ENCODE results near the gene LYRM9.
"Not testable (repeated sequence)": the region's sequence is repeated elsewhere in the genome, so short reads cannot be mapped to it uniquely, and the experiment has no call there.

LYRM9 gene

GRCh38 chr17:27873746-27874145 is 19.4 kb downstream of the LYRM9 start:
- no peak for DNase-seq (ENCODE audit: low read depth)

- DNase-seq (ENCODE audit: low read depth) = no peak
These were observed 20.0 kb downstream of the LYRM9 start for GRCh38 chr17:27873211-27873610.

- DNase-seq (ENCODE audit: low read depth) = no peak
These were observed 20.4 kb downstream of the LYRM9 start for GRCh38 chr17:27872776-27873175.

DNA sequence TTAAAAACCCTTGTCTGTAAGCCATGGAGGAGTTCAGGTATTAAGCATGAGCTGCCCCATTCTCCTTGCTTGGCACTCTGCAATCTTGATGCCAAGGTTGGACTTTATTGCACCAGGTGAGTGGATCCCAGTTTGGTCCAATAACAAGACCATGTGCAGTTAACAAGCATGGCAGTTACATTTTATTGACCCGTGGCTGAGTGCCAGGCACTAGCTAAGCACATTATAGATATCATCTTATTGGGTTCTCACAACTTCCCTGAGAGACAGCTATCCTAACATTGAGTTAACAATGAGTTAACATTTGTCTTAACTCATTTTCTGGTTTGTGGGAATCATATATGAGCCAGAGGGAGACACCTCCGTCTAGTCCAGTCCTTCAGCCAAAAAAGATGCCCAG is 21.8 kb downstream of the LYRM9 start:
- DNase-seq (ENCODE audit: low read depth) = no peak

- no peak for DNase-seq (ENCODE audit: low read depth)
These were observed 22.8 kb downstream of the LYRM9 start for GRCh38 chr17:27870345-27870744.

- DNase-seq (ENCODE audit: low read depth) = no peak
These were observed 24.6 kb downstream of the LYRM9 start for GRCh38 chr17:27868565-27868964.

- DNase-seq (ENCODE audit: low read depth) = no peak
These were observed 30.3 kb downstream of the LYRM9 start for GRCh38 chr17:27862840-27863239.

- no peak for DNase-seq (ENCODE audit: low read depth)
These were observed 31.2 kb downstream of the LYRM9 start for GRCh38 chr17:27862004-27862403.

DNA sequence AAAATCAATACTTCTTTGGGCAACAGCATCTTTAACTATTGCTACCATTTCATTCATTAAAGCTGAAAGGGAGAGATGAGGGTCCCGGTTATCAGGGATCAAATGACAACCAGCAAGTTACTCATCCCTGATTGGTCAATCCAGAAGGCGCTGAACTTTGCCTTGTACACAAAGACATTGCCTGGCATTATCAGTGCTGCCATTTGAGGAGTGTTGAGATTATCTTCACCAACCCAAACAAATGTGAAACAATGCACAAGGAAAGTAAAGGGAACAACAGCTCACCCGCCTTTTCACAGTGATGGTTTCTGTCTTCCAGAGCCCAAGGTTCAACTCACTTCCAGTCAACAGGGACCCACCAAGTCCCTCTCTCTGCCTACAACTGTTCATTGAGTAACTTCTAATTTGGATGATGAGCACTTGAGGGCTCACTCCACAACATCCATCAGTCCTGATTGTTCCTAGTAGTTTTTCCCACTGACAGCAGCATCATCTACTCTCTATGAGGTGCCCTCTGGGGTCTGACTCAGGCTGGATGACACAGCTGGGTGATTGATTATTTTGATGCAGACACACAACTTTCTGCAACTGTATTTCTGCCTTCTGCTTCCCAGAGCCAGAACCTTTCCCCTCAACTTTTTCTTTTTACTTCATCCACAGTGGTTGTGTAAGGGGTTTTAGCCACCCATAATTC is 32.0 kb downstream of the LYRM9 start:
- no peak for DNase-seq (ENCODE audit: low read depth)

DNA sequence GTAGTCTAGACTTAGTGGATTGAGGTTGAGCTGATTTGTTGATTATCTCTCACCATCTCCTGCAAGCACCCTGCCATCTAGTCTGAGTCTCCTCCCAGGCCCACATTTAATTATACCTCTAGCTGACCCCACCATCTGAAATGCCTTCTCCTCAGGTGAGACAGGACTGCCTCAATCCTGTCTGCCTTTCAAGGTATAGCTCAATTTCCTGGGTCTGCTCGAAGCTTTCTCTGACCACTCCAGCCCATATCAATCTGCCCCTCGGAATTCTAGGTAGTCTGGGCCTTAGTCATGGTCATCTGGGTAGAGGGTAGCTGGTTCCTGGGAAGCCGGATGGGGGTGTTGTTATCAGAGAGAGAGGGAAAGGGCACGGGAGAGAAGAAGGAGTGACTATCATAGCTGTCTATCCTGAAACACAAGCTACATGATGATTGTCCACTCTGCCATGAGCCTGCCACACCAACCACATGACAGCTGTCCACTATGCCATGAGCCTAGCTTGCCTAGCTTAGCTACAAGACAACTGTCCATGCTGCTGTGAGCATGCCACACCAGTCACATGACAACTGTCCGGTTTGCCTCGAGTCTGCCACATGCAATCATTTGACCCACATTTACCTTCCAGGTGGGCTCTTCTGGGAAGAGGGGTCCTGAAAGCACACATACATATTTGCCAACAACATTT is 34.4 kb downstream of the LYRM9 start:
- DNase-seq (ENCODE audit: low read depth) = no peak

GRCh38 chr17:27856676-27857432 is 36.3 kb downstream of the LYRM9 start:
- DNase-seq (ENCODE audit: low read depth) = no peak

DNA sequence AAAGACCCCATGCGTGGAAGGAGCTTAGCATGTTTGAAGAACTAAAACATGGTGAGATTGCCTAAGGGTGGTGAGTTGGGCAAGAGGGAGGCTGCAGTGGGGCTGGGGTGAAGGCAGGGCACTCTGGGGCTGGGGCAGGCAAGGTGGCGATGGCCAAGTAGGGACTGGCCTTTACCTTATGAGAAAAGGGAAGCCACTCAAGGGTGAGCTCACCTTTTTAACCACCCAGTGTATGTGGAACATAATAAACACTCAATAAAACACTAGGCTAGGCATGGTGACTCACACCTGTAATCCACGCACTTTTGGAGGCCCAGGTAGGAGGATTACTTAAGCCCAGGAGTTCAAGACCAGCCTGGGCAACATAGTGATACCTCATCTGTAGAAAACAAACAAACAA is 37.7 kb downstream of the LYRM9 start:
- DNase-seq (ENCODE audit: low read depth) = no peak

DNA sequence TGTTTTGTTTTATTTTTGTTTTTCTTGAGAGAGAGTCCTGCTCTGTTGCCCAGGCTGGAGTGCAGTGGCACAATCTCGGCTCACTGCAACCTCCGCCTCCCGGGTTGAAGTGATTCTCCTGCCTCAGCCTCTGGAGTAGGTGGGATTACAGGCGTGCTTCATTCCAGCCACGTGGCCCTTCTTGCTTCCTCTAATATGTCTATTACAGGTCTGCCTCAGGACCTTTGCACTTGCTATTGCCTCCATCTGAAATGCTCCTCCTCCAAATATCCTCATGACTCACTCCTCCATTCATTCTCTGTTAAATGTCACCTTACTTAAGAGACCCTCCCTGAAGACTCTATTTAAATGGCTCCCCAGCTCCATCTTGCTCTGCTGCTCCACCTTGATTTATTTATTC is 39.0 kb downstream of the LYRM9 start:
- no peak for DNase-seq (ENCODE audit: low read depth)

GRCh38 chr17:27853091-27853490 is 40.1 kb downstream of the LYRM9 start:
- DNase-seq (ENCODE audit: low read depth) = no peak

DNA sequence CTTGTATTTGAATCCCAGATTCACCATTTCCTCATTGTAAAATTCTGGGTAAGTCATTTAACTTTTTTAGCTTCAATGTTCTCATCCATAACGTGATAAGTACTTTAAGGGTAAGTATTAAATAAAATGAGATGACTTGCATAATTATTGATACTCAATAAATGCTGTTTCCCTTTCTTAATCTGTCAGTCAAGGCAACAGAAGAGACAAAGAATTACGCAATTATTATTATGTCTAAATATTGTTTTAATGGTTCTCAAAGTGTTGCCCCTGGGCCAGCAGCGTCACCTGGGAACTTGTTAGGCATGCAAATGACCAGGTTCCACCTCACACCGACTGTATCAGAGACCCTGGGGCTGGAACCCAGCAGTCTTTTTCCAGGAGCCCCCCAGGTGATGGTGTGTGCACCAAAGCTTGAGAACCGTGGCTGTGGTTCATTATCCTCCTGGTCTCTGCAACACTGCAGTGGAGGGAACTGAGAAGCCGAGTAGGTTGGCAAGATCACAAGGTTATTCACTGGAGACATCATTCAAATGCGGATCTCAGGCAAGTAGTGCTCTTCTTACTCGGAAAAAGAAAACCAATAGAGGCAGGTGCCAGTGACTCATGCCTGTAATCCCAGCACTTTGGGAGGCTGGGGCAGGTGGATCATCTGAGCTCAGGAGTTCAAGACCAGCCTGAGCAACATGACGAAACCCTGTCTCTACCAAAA is 43.5 kb downstream of the LYRM9 start:
- no peak for DNase-seq (ENCODE audit: low read depth)

GRCh38 chr17:27848931-27849330 is 44.2 kb downstream of the LYRM9 start:
- DNase-seq (ENCODE audit: low read depth) = no peak

DNA sequence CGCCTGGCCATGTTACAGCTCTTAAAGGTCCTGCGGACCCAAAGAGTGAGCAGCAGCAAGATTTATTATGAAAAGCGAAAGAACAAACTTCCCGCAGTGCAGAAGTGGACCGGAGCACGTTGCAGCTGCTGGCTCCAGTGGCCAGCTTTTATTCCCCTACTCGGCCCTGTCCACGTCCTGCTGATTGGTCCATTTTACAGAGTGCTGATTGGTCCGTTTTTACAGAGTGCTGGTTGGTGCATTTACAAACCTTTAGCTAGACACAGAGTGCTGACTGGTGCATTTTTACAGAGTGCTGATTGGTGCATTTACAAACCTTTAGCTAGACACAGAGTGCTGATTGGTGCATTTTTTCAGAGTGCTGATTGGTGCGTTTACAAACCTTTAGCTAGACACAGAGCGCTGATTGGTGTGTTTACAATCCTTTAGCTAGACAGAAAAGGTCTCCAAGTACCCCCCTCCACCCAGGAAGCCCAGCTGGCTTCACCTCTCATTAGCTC is 46.3 kb downstream of the LYRM9 start:
- not testable (repeated sequence) for DNase-seq (ENCODE audit: low read depth)

DNA sequence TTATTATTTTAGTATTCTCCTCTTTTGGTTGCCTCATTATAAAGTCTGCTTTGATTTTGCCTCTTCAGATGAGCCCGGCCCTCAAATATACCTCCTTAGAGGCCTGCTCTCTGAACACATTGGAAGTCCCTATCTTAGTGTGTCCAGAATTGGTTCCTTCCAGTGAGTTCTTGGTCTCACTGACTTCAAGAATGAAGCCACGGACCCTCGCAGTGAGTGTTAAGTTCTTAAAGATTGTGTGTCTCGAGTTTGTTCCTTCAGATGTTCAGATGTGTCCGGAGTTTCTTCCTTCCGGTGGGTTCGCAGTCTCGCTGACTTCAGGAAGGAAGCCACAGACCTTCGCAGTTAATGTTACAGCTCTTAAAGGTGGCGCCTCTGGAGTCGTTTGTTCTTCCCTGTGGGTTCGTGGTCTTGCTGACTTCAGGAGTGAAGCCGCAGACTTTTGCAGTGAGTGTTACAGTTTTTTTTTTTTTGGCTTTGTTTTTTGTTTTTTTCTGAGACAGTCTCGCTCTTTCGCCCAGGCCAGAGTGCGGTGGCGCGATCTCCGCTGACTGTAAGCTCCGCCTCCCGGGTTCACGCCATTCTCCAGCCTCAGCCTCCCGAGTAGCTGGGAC is 47.0 kb downstream of the LYRM9 start:
- no peak for DNase-seq (ENCODE audit: low read depth)

GRCh38 chr17:27845264-27846041 is 47.7 kb downstream of the LYRM9 start:
- DNase-seq (ENCODE audit: low read depth) = no peak

DNA sequence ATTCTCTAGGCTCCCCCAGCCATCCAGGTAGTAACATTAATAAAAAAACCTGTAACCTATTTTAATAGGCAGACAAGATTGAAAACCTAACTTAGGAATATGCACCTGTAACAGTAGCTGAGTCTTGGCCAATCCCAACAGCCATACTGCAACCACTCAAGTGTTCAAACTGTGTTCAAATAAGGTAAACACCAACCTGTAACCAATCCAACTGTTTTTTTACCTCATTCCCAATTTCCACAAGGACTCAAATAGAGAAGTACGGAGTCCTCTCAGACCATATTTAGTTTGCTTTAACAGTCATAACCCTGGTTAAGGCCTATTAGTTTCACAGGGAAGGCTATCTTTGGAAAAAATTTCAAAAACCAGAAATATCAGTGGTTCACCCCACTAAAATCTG is 52.5 kb downstream of the LYRM9 start:
- no peak for DNase-seq (ENCODE audit: low read depth)

DNA sequence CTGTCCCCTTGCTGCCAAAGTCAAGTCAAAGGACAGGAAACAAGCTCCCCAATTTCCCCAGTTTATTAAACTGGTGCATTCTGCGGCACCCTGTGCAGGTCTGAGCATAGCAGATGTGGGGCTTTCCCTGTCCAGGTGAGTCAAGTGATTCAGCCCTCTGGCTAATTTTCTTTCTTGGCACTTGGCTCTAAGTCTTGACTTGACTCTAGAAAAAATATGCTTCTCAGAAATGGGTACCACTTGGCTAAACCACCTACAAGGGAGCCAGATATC is 52.8 kb downstream of the LYRM9 start:
- DNase-seq (ENCODE audit: low read depth) = not testable (repeated sequence)
